Stomach (tissue), 4 donors: ENCODE data around the gene HMG20A.

ENCODE experiments used
- CTCF ChIP-seq, 7 experiments: fragments of 450-650 bp in 4 of 7; fragments of 200-600 bp in 3 of 7; sonication (generic) in 3 of 7; IDR thresholded peaks; one replicate each; pipeline ENCODE4 v1.5.1; 2016 to 2019; ENCODE audit warnings: antibody characterized with exemption in 7 of 7, control low read depth in 2 of 7, mild to moderate bottlenecking in 1 of 7
- POLR2A ChIP-seq, 4 donors: fragments of 450-650 bp; IDR thresholded peaks; one replicate each; pipeline ENCODE4 v1.6.1; 2016; ENCODE audit warnings: antibody characterized with exemption in 4 of 4, control low read depth in 2 of 4, mild to moderate bottlenecking in 1 of 4, moderate library complexity in 1 of 4

GRCh38 chr15:77515613-77516012 is 94.9 kb downstream of the HMG20A start:
- TF ChIP-seq POLR2A (IDR thresholded peaks at IDR 0.05): no peak
- TF ChIP-seq CTCF (IDR thresholded peaks at IDR 0.05): no peak
